GM23338 (cell line): ENCODE results near the gene RYR2. TPM values are rescaled to one million over a fixed set of nuclear protein-coding genes. Genes with fewer than 3 reads are reported as not detected.

Experiments used
- ATAC-seq: fragments of 200-7000 bp; cut with Tn5 transposase; 3 replicates; pipeline ENCODE4 v1.9.1; 2020
- DNase-seq: peaks from one replicate; pipeline ENCODE4 v3.0.0-alpha.2; 2015; ENCODE audit warnings: low spot score
- H2AFZ ChIP-seq: fragments of 200-600 bp; sonication (generic); 2 replicates; pipeline ENCODE4 v1.8.0; 2016; ENCODE audit warnings: antibody characterized with exemption, mild to moderate bottlenecking, moderate library complexity
- H3F3A ChIP-seq: fragments of 200-600 bp; sonication (generic); replicated peaks from 2 replicates; pipeline ENCODE4 v1.8.0; 2017; ENCODE audit warnings: antibody characterized with exemption, mixed run types, low read depth
- H3K27ac ChIP-seq: fragments of 200-600 bp; sonication (generic); 2 replicates; pipeline ENCODE4 v1.6.1; 2016; ENCODE audit warnings: low read depth
- H3K27me3 ChIP-seq: fragments of 200-600 bp; sonication (generic); 2 replicates; pipeline ENCODE4 v1.8.0; 2016; ENCODE audit warnings: mild to moderate bottlenecking, mixed run types, moderate library complexity; ENCODE audit not compliant: insufficient read depth
- H3K36me3 ChIP-seq: fragments of 200-600 bp; sonication (generic); 2 replicates; pipeline ENCODE4 v1.8.0; 2016; ENCODE audit warnings: mild to moderate bottlenecking; ENCODE audit not compliant: insufficient read depth
- H3K4me1 ChIP-seq: fragments of 200-600 bp; sonication (generic); 2 replicates; pipeline ENCODE4 v1.8.0; 2016; ENCODE audit warnings: mild to moderate bottlenecking, moderate library complexity; ENCODE audit not compliant: insufficient read depth
- H3K4me2 ChIP-seq: fragments of 200-600 bp; sonication (generic); 2 replicates; pipeline ENCODE4 v1.7.1; 2017; ENCODE audit warnings: mixed run types
- H3K4me3 ChIP-seq: fragments of 200-600 bp; sonication (generic); 2 replicates; pipeline ENCODE4 v1.6.1; 2016; ENCODE audit warnings: mixed run types
- H3K79me2 ChIP-seq: fragments of 200-600 bp; sonication (generic); replicated peaks from 2 replicates; pipeline ENCODE4 v1.8.0; 2017; ENCODE audit warnings: mild to moderate bottlenecking; ENCODE audit not compliant: insufficient read depth
- H3K9me2 ChIP-seq: fragments of 200-600 bp; sonication (generic); 2 replicates; pipeline ENCODE4 v1.8.0; 2017; ENCODE audit not compliant: insufficient read depth
- H4K20me1 ChIP-seq: fragments of 200-600 bp; sonication (generic); replicated peaks from 2 replicates; pipeline ENCODE4 v1.8.0; 2017; ENCODE audit warnings: mild to moderate bottlenecking; ENCODE audit not compliant: insufficient read depth
- H3K27ac Mint-ChIP-seq: 2 replicates; pipeline ENCODE4 v1.8.0; 2020; ENCODE audit warnings: inconsistent platforms, mild to moderate bottlenecking, moderate library complexity, mixed read lengths
- H3K27me3 Mint-ChIP-seq: 3 replicates; pipeline ENCODE4 v1.8.0; 2022; ENCODE audit warnings: low read depth, mild to moderate bottlenecking, moderate library complexity, mixed read lengths, inconsistent platforms; ENCODE audit not compliant: insufficient read depth, poor library complexity
- H3K36me3 Mint-ChIP-seq: 3 replicates; pipeline ENCODE4 v1.8.0; 2021; ENCODE audit warnings: low read depth, mild to moderate bottlenecking, inconsistent platforms, moderate library complexity, mixed read lengths
- H3K4me1 Mint-ChIP-seq: 3 replicates; pipeline ENCODE4 v1.8.0; 2020; ENCODE audit warnings: mild to moderate bottlenecking, inconsistent platforms, mixed read lengths
- H3K4me3 Mint-ChIP-seq: 3 replicates; pipeline ENCODE4 v1.8.0; 2021; ENCODE audit warnings: moderate library complexity, mild to moderate bottlenecking, inconsistent platforms, mixed read lengths
- H3K9me3 Mint-ChIP-seq: 3 replicates; pipeline ENCODE4 v1.8.0; 2020; ENCODE audit warnings: moderate library complexity, mild to moderate bottlenecking, inconsistent platforms, mixed read lengths
- CREB1 ChIP-seq: fragments of 250-450 bp; sonication (Bioruptor Pico); IDR thresholded peaks from 2 replicates; pipeline ENCODE4 v1.5.0; 2020; ENCODE audit warnings: low read depth, mild to moderate bottlenecking, moderate library complexity
- EZH2 ChIP-seq: fragments of 200-600 bp; sonication (generic); IDR thresholded peaks from one replicate; pipeline ENCODE4 v1.8.0; 2017; ENCODE audit warnings: antibody characterized with exemption, mild to moderate bottlenecking, low read depth; ENCODE audit not compliant: unreplicated experiment
- EZH2phosphoT487 ChIP-seq: fragments of 200-600 bp; sonication (generic); IDR thresholded peaks from one replicate; pipeline ENCODE4 v1.8.1; 2018; ENCODE audit warnings: antibody characterized with exemption; ENCODE audit not compliant: unreplicated experiment
- JUNB ChIP-seq: IDR thresholded peaks from one replicate; pipeline ENCODE4 v1.6.1; 2016; ENCODE audit warnings: antibody characterized with exemption; ENCODE audit not compliant: unreplicated experiment
- NANOG ChIP-seq: IDR thresholded peaks from 2 replicates; pipeline ENCODE4 v1.6.1; 2016; ENCODE audit warnings: antibody characterized with exemption, borderline replicate concordance
- POLR2AphosphoS5 ChIP-seq: IDR thresholded peaks from 2 replicates; pipeline ENCODE4 v1.6.1; 2016; ENCODE audit warnings: antibody characterized with exemption, low read depth
- STAT1 ChIP-seq: IDR thresholded peaks from one replicate; pipeline ENCODE4 v1.6.1; 2016; ENCODE audit warnings: antibody characterized with exemption; ENCODE audit not compliant: unreplicated experiment
- ZNF114 ChIP-seq: fragments of 250-450 bp; sonication (Bioruptor Pico); IDR thresholded peaks from 2 replicates; pipeline ENCODE4 v1.5.0; 2020; ENCODE audit warnings: mild to moderate bottlenecking, moderate library complexity
- ZNF331 ChIP-seq: fragments of 250-450 bp; sonication (Bioruptor Pico); IDR thresholded peaks from 2 replicates; pipeline ENCODE4 v1.5.0; 2020; ENCODE audit warnings: low read depth, mild to moderate bottlenecking, moderate library complexity
- polyA plus RNA-seq: library from polyadenylated mRNA; unstranded; fragments of >200 nt; fragmentation: Nextera tagmentation; extraction: Ambion mirVana; gene quantifications from 2 replicates; pipeline ENCODE4 v1.2.1, GENCODE V29; 2016
- total RNA-seq: library from RNA; depleted of rRNA; stranded (reverse); fragments of >200 nt; shearing (Covaris generic); gene quantifications from 2 replicates; pipeline ENCODE4 v1.2.3, GENCODE V29; 2014
- TF ChIP-seq, protein P1 (sequence below), 2 experiments: fragments of 200-600 bp in 1 of 2; sonication (generic) in 1 of 2; conservative IDR thresholded peaks; 2 replicates each; pipeline versions ENCODE4 v1.5.1 to v1.6.1; 2016 to 2017; ENCODE audit warnings: antibody characterized with exemption in 2 of 2, low read depth in 2 of 2, mild to moderate bottlenecking in 2 of 2, moderate library complexity in 1 of 2
- TF ChIP-seq, protein P2 (sequence below): fragments of 250-450 bp; sonication (Bioruptor Pico); IDR thresholded peaks from 2 replicates; pipeline ENCODE4 v1.5.0; 2020; ENCODE audit warnings: mild to moderate bottlenecking, moderate library complexity
- TF ChIP-seq, protein P3 (sequence below): IDR thresholded peaks from one replicate; pipeline ENCODE4 v1.6.1; 2018; ENCODE audit warnings: antibody characterized with exemption; ENCODE audit not compliant: unreplicated experiment
- TF ChIP-seq, protein P4 (sequence below): IDR thresholded peaks from 2 replicates; pipeline ENCODE4 v1.6.1; 2016; ENCODE audit warnings: antibody characterized with exemption

RYR2 gene
- total and polyA plus RNA-seq, 2 experiments from 2014 or later = 8.9 to 10.0 TPM

DNA sequence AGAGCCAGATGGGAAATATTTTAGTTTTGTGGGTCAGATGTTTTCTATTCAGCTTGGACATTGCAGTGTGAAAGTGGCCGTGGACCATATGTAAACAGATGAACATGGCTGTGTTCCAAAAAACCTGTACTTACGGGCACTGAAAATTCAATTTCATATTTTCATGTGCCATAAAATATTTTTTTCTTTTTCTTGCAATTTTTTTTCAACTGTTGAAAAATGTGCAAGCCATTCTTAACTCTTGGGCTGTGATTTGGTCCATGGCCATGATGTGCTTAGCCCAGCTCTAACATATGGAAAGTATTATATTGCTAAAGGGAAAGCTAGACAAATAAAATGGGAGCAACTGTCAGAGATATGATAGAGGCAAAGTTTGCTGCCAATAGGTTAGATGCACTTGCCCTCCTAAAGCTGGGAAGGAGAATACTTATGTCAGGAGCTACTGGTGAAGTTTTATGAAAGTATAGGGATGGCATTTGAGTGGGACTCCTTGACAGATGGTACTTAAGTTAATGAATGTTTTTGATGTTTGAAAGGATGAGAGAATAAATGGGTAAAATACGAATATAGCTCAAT, 240.3 kb downstream of the RYR2 start:
- H4K20me1 ChIP-seq = no peaks in the 10 kb centered on the region
- no peak overlapping the region for H3K27ac ChIP-seq
- no peak overlapping the region for H3K27ac Mint-ChIP-seq
- H3K9me3 Mint-ChIP-seq = peaks cover 3% of the 10 kb centered on the region; the same call in 1 of the 3 replicates
- H3F3A ChIP-seq = no peaks in the 10 kb centered on the region
- TF ChIP-seq JUNB (no peak), EZH2 (no peak), CREB1 (CRISPR knock-in tag) (no peak), STAT1 (no peak), ZNF331 (CRISPR knock-in tag) (no peak), ZNF114 (CRISPR knock-in tag) (no peak), POLR2AphosphoS5 (no peak), EZH2phosphoT487 (no peak), NANOG (no peak)
- TF ChIP-seq, protein P1, sequence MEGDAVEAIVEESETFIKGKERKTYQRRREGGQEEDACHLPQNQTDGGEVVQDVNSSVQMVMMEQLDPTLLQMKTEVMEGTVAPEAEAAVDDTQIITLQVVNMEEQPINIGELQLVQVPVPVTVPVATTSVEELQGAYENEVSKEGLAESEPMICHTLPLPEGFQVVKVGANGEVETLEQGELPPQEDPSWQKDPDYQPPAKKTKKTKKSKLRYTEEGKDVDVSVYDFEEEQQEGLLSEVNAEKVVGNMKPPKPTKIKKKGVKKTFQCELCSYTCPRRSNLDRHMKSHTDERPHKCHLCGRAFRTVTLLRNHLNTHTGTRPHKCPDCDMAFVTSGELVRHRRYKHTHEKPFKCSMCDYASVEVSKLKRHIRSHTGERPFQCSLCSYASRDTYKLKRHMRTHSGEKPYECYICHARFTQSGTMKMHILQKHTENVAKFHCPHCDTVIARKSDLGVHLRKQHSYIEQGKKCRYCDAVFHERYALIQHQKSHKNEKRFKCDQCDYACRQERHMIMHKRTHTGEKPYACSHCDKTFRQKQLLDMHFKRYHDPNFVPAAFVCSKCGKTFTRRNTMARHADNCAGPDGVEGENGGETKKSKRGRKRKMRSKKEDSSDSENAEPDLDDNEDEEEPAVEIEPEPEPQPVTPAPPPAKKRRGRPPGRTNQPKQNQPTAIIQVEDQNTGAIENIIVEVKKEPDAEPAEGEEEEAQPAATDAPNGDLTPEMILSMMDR (conservative IDR thresholded peaks at IDR 0.05; ENCODE audit: low read depth in 2 of 2) = no peak
- TF ChIP-seq, protein P2, sequence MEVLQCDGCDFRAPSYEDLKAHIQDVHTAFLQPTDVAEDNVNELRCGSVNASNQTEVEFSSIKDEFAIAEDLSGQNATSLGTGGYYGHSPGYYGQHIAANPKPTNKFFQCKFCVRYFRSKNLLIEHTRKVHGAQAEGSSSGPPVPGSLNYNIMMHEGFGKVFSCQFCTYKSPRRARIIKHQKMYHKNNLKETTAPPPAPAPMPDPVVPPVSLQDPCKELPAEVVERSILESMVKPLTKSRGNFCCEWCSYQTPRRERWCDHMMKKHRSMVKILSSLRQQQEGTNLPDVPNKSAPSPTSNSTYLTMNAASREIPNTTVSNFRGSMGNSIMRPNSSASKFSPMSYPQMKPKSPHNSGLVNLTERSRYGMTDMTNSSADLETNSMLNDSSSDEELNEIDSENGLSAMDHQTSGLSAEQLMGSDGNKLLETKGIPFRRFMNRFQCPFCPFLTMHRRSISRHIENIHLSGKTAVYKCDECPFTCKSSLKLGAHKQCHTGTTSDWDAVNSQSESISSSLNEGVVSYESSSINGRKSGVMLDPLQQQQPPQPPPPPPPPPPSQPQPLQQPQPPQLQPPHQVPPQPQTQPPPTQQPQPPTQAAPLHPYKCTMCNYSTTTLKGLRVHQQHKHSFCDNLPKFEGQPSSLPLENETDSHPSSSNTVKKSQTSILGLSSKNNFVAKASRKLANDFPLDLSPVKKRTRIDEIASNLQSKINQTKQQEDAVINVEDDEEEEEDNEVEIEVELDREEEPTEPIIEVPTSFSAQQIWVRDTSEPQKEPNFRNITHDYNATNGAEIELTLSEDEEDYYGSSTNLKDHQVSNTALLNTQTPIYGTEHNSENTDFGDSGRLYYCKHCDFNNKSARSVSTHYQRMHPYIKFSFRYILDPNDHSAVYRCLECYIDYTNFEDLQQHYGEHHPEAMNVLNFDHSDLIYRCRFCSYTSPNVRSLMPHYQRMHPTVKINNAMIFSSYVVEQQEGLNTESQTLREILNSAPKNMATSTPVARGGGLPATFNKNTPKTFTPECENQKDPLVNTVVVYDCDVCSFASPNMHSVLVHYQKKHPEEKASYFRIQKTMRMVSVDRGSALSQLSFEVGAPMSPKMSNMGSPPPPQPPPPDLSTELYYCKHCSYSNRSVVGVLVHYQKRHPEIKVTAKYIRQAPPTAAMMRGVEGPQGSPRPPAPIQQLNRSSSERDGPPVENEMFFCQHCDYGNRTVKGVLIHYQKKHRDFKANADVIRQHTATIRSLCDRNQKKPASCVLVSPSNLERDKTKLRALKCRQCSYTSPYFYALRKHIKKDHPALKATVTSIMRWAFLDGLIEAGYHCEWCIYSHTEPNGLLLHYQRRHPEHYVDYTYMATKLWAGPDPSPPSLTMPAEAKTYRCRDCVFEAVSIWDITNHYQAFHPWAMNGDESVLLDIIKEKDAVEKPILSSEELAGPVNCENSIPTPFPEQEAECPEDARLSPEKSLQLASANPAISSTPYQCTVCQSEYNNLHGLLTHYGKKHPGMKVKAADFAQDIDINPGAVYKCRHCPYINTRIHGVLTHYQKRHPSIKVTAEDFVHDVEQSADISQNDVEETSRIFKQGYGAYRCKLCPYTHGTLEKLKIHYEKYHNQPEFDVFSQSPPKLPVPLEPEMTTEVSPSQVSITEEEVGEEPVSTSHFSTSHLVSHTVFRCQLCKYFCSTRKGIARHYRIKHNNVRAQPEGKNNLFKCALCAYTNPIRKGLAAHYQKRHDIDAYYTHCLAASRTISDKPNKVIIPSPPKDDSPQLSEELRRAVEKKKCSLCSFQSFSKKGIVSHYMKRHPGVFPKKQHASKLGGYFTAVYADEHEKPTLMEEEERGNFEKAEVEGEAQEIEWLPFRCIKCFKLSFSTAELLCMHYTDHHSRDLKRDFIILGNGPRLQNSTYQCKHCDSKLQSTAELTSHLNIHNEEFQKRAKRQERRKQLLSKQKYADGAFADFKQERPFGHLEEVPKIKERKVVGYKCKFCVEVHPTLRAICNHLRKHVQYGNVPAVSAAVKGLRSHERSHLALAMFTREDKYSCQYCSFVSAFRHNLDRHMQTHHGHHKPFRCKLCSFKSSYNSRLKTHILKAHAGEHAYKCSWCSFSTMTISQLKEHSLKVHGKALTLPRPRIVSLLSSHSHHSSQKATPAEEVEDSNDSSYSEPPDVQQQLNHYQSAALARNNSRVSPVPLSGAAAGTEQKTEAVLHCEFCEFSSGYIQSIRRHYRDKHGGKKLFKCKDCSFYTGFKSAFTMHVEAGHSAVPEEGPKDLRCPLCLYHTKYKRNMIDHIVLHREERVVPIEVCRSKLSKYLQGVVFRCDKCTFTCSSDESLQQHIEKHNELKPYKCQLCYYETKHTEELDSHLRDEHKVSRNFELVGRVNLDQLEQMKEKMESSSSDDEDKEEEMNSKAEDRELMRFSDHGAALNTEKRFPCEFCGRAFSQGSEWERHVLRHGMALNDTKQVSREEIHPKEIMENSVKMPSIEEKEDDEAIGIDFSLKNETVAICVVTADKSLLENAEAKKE = no peak
- TF ChIP-seq, protein P3, sequence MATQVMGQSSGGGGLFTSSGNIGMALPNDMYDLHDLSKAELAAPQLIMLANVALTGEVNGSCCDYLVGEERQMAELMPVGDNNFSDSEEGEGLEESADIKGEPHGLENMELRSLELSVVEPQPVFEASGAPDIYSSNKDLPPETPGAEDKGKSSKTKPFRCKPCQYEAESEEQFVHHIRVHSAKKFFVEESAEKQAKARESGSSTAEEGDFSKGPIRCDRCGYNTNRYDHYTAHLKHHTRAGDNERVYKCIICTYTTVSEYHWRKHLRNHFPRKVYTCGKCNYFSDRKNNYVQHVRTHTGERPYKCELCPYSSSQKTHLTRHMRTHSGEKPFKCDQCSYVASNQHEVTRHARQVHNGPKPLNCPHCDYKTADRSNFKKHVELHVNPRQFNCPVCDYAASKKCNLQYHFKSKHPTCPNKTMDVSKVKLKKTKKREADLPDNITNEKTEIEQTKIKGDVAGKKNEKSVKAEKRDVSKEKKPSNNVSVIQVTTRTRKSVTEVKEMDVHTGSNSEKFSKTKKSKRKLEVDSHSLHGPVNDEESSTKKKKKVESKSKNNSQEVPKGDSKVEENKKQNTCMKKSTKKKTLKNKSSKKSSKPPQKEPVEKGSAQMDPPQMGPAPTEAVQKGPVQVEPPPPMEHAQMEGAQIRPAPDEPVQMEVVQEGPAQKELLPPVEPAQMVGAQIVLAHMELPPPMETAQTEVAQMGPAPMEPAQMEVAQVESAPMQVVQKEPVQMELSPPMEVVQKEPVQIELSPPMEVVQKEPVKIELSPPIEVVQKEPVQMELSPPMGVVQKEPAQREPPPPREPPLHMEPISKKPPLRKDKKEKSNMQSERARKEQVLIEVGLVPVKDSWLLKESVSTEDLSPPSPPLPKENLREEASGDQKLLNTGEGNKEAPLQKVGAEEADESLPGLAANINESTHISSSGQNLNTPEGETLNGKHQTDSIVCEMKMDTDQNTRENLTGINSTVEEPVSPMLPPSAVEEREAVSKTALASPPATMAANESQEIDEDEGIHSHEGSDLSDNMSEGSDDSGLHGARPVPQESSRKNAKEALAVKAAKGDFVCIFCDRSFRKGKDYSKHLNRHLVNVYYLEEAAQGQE = no peak
- TF ChIP-seq, protein P4, sequence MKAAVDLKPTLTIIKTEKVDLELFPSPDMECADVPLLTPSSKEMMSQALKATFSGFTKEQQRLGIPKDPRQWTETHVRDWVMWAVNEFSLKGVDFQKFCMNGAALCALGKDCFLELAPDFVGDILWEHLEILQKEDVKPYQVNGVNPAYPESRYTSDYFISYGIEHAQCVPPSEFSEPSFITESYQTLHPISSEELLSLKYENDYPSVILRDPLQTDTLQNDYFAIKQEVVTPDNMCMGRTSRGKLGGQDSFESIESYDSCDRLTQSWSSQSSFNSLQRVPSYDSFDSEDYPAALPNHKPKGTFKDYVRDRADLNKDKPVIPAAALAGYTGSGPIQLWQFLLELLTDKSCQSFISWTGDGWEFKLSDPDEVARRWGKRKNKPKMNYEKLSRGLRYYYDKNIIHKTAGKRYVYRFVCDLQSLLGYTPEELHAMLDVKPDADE = no peak
- peaks cover 1% of the 10 kb centered on the region for H3K27me3 Mint-ChIP-seq
- peaks cover 6% of the 10 kb centered on the region; the same call in 2 of the 3 replicates for H3K36me3 Mint-ChIP-seq
- H3K9me2 ChIP-seq = no peaks in the 10 kb centered on the region
- peaks cover 24% of the 10 kb centered on the region for H3K4me1 ChIP-seq
- H2AFZ ChIP-seq = no peak overlapping the region
- DNase-seq (no peak), ATAC-seq (no peak)
- no peaks in the 10 kb centered on the region; the same call in 1 of the 2 replicates for H3K79me2 ChIP-seq
- H3K27me3 ChIP-seq = no peaks in the 10 kb centered on the region
- peaks cover 14% of the 10 kb centered on the region for H3K4me1 Mint-ChIP-seq
- no peak overlapping the region for H3K4me3 Mint-ChIP-seq
- H3K4me3 ChIP-seq = no peak overlapping the region
- no peak overlapping the region for H3K4me2 ChIP-seq
- H3K36me3 ChIP-seq = no peaks in the 10 kb centered on the region
